GM12865 (cell line): ENCODE measurements around the gene AGFG2.

Experiments
- DNase-seq: peaks from one replicate; pipeline ENCODE4 v3.0.0; 2010; ENCODE audit warnings: low read depth
- H3K4me3 ChIP-seq: 2 replicates; pipeline ENCODE4 v1.5.1; 2011; ENCODE audit warnings: mild to moderate bottlenecking, low read depth, low read length, control low read depth
- CTCF ChIP-seq: IDR thresholded peaks from 2 replicates; pipeline ENCODE4 v1.5.1; 2011; ENCODE audit warnings: low read length, control low read depth, low read depth, inconsistent platforms; ENCODE audit not compliant: insufficient read depth; ENCODE audit errors: missing control alignments

AGFG2 gene

DNA sequence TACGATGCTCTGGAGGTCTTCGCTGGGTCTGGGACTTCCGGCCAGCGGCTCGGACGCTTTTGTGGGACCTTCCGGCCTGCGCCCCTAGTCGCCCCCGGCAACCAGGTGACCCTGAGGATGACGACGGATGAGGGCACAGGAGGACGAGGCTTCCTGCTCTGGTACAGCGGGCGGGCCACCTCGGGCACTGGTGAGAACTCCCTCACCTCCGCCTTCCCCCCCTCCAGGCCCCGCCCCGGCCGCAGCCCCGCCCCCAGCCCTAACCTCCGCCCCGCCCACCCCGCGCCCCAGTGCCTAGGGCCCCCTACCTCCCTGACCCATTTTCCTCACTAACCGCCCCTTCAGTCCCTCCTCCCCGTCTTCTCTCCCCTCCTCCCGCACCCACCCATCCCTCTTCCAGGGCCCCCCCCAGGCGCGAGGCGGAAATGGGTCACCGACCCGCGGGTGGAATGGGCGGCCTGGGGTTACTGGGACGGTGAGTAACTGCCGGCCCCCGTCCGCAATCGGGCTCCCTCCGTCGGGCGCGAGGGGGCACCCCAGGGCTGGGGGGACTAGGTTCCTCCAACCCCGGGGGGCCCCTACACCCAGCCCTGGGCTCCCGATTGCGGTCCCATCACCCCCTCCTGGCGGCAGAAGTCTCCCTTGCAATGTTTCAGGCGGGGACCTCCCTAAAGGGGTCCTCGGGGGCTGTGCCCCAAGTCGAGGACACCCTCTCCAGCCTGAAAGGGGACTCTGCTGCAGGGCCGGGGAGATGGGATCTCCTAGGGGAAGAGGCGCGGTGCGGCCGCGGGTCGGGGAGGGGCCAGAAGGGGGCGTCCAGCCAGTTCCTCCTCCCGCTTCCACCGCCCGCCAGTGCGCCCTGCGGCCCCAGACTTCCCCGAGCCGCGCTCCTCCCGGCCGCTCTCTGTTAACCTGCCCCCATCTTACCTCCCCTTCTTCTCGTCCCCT, 65.3 kb downstream of the AGFG2 start:
- TF ChIP-seq CTCF, result peak; percentile 35
- peak; percentile 75 for DNase-seq
- H3K4me3 ChIP-seq, result peak overlapping the region; percentile 70

DNA sequence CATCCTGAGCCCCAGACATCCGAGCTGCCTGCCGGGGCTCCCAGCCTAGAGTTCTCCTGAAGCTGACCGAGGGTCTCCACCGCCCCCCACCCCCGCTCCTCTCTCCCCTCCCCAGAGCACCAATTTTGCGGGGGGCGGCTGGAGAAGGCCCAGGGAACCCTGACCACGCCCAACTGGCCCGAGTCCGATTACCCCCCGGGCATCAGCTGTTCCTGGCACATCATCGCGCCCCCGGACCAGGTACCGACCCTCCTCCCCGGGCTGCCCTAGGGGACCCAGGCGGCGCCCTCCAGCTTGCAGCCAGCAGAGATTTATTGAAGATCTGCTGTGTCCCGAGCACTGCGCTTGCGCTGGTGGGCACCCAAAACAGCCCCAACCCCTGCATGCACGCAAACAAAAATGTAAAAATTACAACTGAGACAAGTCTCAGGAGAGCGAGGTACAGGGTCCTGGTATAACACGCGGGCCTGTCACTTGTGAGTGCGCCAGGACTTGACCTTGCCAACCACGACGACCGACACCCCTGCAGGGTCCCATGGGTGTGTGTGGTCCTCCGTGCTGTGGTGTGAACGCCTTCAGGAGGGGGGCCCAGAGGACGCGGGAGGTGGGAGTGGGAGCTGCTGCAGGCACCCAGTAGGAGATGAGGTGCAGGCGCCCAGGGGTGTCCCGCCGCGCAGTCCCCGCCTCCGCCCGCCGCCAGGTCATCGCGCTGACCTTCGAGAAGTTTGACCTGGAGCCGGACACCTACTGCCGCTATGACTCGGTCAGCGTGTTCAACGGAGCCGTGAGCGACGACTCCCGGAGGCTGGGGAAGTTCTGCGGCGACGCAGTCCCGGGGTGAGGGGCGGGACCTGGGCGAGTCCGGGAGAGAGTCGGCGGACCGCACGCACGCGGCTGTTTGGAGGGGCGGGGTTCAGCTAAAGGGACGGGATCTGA, 66.2 kb downstream of the AGFG2 start:
- H3K4me3 ChIP-seq, result peak overlapping the region; percentile 70
- no peak for TF ChIP-seq CTCF
- DNase-seq, result no peak

DNA sequence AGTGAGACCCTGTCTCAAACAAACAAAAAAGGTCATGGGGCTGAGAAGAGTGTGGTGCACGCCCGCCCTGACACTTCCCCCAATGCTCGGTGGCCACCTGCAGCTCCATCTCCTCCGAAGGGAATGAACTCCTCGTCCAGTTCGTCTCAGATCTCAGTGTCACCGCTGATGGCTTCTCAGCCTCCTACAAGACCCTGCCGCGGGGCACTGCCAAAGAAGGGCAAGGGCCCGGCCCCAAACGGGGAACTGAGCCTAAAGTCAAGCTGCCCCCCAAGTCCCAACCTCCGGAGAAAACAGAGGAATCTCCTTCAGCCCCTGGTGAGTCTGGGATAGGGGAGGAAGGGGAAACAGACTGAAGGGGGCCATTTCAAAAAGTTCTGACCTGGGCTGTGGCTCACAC, 67.3 kb downstream of the AGFG2 start:
- no peak for TF ChIP-seq CTCF
- DNase-seq, result no peak
- H3K4me3 ChIP-seq, result no peak overlapping the region

GRCh38 chr7:100607111-100607510, 68.1 kb downstream of the AGFG2 start:
- H3K4me3 ChIP-seq, result no peak overlapping the region
- TF ChIP-seq CTCF, result no peak
- DNase-seq, result no peak

DNA sequence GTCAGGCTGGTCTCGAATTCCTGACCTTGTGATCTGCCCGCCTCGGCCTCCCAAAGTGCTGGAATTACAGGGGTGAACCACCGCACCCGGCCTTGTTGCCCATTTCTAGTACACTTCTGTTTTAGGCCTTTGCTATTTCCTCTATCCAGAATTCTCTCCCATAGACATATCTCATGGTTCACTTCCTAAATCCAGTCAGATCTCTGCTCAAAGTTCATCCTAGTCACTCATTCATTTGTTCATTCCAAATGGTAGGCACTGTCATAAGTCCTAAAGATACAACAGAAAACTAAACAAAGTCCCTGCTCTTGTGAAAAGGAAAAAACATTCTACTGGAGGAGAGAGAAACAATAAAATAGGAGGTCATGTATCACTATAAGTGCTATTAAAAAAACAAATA, 71.0 kb downstream of the AGFG2 start:
- TF ChIP-seq CTCF, result no peak
- no peak overlapping the region for H3K4me3 ChIP-seq
- no peak for DNase-seq

DNA sequence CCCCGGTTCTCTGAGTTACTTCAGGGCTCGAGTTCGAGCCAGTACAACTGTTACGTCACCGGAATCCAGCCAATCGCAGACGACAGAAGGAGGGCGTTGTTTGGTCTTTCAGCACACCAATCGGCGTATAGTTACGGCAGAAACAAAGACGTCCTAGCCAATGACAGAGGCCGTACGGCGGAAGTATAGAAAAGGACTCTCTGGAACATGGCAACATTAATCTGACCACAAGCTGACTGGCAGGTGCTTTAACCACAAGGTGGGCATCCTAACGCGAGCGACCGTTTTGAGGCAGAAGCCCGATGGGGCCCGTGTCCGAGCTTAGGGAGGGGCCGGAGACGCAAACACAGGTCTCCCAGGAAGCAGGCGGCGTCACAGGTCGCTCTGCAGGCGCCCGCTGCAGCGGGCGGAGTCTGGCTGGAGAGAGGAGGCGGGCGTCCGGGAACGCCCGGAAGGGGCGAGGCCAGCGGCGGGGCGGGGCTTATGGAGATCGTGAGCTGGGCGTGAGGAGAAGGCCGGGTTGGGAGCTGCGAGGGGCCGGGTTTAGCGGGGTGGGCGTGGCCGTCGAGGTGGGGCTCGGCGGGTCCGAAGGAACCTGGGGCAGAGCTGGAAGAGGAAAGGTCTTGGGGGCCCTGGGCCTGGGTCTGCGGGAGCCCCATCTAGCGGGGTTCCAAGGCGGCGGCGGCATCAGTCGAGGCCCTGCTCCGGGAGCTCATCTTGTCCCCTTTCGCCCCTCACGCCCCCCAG, 73.2 kb downstream of the AGFG2 start, which contains the start of gene MOSPD3:
Gene MOSPD3, plus strand, starts transcription at position 558 of the 747 bp plus-strand sequence. CDS start 252 bp downstream, outside the sequence.
- peak; percentile 99 for DNase-seq
- H3K4me3 ChIP-seq, result peak within 1 kb of the TSS; percentile 75
- TF ChIP-seq CTCF, result no peak
